H1 (cell line): ENCODE measurements around the gene GFY. TPM values are rescaled to one million over a fixed set of nuclear protein-coding genes. Genes with fewer than 3 reads are reported as not detected.
A peak's percentile ranks its signal among the peaks of the same experiment; 100 is the strongest.

Experiments used
- CTCF ChIA-PET: fragments of 300-600 bp; sonication (Branson Sonifier 250); formaldehyde crosslinking; loops from one replicate; lab custom pipeline; 2021; ENCODE audit not compliant: partially characterized antibody; lab: Charles Lee
- POLR2A ChIA-PET: fragments of 300-600 bp; sonication (Branson Sonifier 250); formaldehyde crosslinking; loops from one replicate; lab custom pipeline; 2021; ENCODE audit warnings: inconsistent platforms; ENCODE audit not compliant: partially characterized antibody; lab: Charles Lee
- DNase-seq, 2 experiments: peaks; one replicate each; pipeline versions ENCODE4 v3.0.0 to v3.0.0-alpha.2; 2010 to 2022; ENCODE audit warnings: low spot score in 2 of 2, low read depth in 1 of 2, mixed read lengths in 1 of 2
- FAIRE-seq: peaks from 2 replicates; lab custom pipeline; 2011; peaks lifted over from hg19 to GRCh38; lab: Jason Lieb, UNC
- H2AFZ ChIP-seq: 2 replicates; pipeline ENCODE4 v1.8.1; 2012; ENCODE audit warnings: low read length, inconsistent platforms
- H2AK5ac ChIP-seq: 2 replicates; pipeline ENCODE4 v1.6.1; 2013; ENCODE audit warnings: low read depth, low read length
- H2BK120ac ChIP-seq: replicated peaks from 2 replicates; pipeline ENCODE3; 2013; ENCODE audit warnings: low read depth, low read length, inconsistent platforms
- H2BK12ac ChIP-seq: 2 replicates; pipeline ENCODE4 v1.6.1; 2013; ENCODE audit warnings: low read depth, low read length
- H2BK15ac ChIP-seq: 2 replicates; pipeline ENCODE4 v1.6.1; 2013; ENCODE audit warnings: low read length
- H2BK20ac ChIP-seq: 2 replicates; pipeline ENCODE4 v1.6.1; 2013; ENCODE audit warnings: low read length
- H2BK5ac ChIP-seq: 2 replicates; pipeline ENCODE4 v1.6.1; 2013; ENCODE audit warnings: low read depth, low read length
- H3K14ac ChIP-seq: 2 replicates; pipeline ENCODE4 v1.6.1; 2013; ENCODE audit warnings: inconsistent platforms; ENCODE audit not compliant: insufficient read length
- H3K18ac ChIP-seq: 2 replicates; pipeline ENCODE4 v1.6.1; 2013; ENCODE audit warnings: low read length; ENCODE audit errors: extremely low read depth
- H3K23ac ChIP-seq: 2 replicates; pipeline ENCODE4 v1.6.1; 2013; ENCODE audit warnings: inconsistent platforms; ENCODE audit not compliant: insufficient read length
- H3K23me2 ChIP-seq: 2 replicates; pipeline ENCODE4 v1.6.1; 2013; ENCODE audit warnings: low read depth, low read length
- H3K27ac ChIP-seq: 2 replicates; pipeline ENCODE4 v1.6.1; 2011; ENCODE audit warnings: low read depth, low read length, inconsistent platforms
- H3K27me3 ChIP-seq, 4 experiments: replicated peaks in 1 of 4; 1 replicate in 1 of 4; 2 replicates in 3 of 4; pipeline versions ENCODE4 v1.6.1 to v1.8.1; 2011 to 2013; ENCODE audit warnings: low read length in 3 of 4, mild to moderate bottlenecking in 3 of 4, inconsistent platforms in 2 of 4, mixed read lengths in 2 of 4, moderate library complexity in 1 of 4; ENCODE audit not compliant: control insufficient read depth in 3 of 4, insufficient read depth in 3 of 4; ENCODE audit errors: extremely low read depth in 1 of 4
- H3K36me3 ChIP-seq, 4 experiments: 2 replicates each; pipeline versions ENCODE4 v1.6.1 to v1.8.1; 2011 to 2013; ENCODE audit warnings: mild to moderate bottlenecking in 4 of 4, low read length in 3 of 4, moderate library complexity in 2 of 4, control low read depth in 1 of 4, inconsistent platforms in 1 of 4; ENCODE audit not compliant: insufficient read depth in 4 of 4, control insufficient read depth in 2 of 4
- H3K4ac ChIP-seq: replicated peaks from 2 replicates; pipeline ENCODE3; 2013; ENCODE audit warnings: low read length, low read depth, mixed read lengths, inconsistent platforms; ENCODE audit not compliant: insufficient read length
- H3K4me1 ChIP-seq, 4 experiments: replicated peaks in 1 of 4; 1 replicate in 1 of 4; 2 replicates in 3 of 4; pipeline versions ENCODE4 v1.6.1 to v1.8.1; 2011 to 2013; ENCODE audit warnings: low read length in 3 of 4, inconsistent platforms in 2 of 4, mixed read lengths in 1 of 4; ENCODE audit not compliant: insufficient read depth in 4 of 4, control insufficient read depth in 3 of 4
- H3K4me2 ChIP-seq, 2 experiments: 2 replicates each; pipeline versions ENCODE4 v1.6.1 to v1.8.1; 2011 to 2013; ENCODE audit warnings: low read depth in 2 of 2, low read length in 2 of 2, control low read depth in 1 of 2, inconsistent platforms in 1 of 2, mild to moderate bottlenecking in 1 of 2; ENCODE audit not compliant: insufficient read depth in 1 of 2
- H3K4me3 ChIP-seq, 4 experiments: fragments of 200-600, 300-600 bp in 1 of 4; sonication (generic), shearing (Covaris generic), sonication (Bioruptor Twin) in 1 of 4; 2 replicates each; pipeline versions ENCODE4 v1.5.1 to v1.8.1; 2011 to 2016; ENCODE audit warnings: low read length in 4 of 4, low read depth in 3 of 4, control low read depth in 2 of 4, inconsistent platforms in 2 of 4, mild to moderate bottlenecking in 2 of 4, mixed read lengths in 1 of 4, moderate library complexity in 1 of 4; ENCODE audit not compliant: insufficient read depth in 2 of 4; ENCODE audit errors: extremely low read depth in 1 of 4
- H3K56ac ChIP-seq: replicated peaks from 2 replicates; pipeline ENCODE3; 2013; ENCODE audit warnings: low read depth, mild to moderate bottlenecking, mixed read lengths, low read length, inconsistent platforms; ENCODE audit not compliant: insufficient read length
- H3K79me1 ChIP-seq: 2 replicates; pipeline ENCODE4 v1.6.1; 2013; ENCODE audit warnings: low read depth, low read length, control low read depth
- H3K79me2 ChIP-seq, 2 experiments: 2 replicates each; pipeline versions ENCODE4 v1.6.1 to v1.8.1; 2012 to 2013; ENCODE audit warnings: low read length in 2 of 2, mild to moderate bottlenecking in 2 of 2, inconsistent platforms in 1 of 2; ENCODE audit not compliant: insufficient read depth in 2 of 2, control insufficient read depth in 1 of 2
- H3K9ac ChIP-seq, 4 experiments: replicated peaks in 1 of 4; 1 replicate in 1 of 4; 2 replicates in 3 of 4; pipeline versions ENCODE4 v1.6.1 to v1.8.1; 2011 to 2013; ENCODE audit warnings: low read depth in 3 of 4, low read length in 3 of 4, control low read depth in 2 of 4, mild to moderate bottlenecking in 2 of 4, moderate library complexity in 2 of 4, inconsistent platforms in 1 of 4; ENCODE audit errors: extremely low read depth in 1 of 4
- H3K9me3 ChIP-seq, 2 experiments: 2 replicates each; pipeline versions ENCODE4 v1.6.1 to v1.8.1; 2012 to 2013; ENCODE audit warnings: mild to moderate bottlenecking in 2 of 2, moderate library complexity in 2 of 2, control low read depth in 1 of 2, inconsistent platforms in 1 of 2, low read depth in 1 of 2, low read length in 1 of 2, mixed read lengths in 1 of 2; ENCODE audit not compliant: insufficient read depth in 2 of 2
- H4K20me1 ChIP-seq, 2 experiments: replicated peaks in 1 of 2; 2 replicates each; pipeline versions ENCODE3 to v1.8.1; 2011 to 2013; ENCODE audit warnings: inconsistent platforms in 2 of 2, low read length in 2 of 2, mild to moderate bottlenecking in 1 of 2; ENCODE audit not compliant: insufficient read depth in 2 of 2, control insufficient read depth in 1 of 2
- H4K5ac ChIP-seq: 2 replicates; pipeline ENCODE4 v1.6.1; 2013; ENCODE audit warnings: low read length, low read depth, mixed read lengths, inconsistent platforms; ENCODE audit not compliant: insufficient read length
- H4K8ac ChIP-seq: 2 replicates; pipeline ENCODE4 v1.8.0; 2013; ENCODE audit warnings: mild to moderate bottlenecking, moderate library complexity, low read length, inconsistent platforms; ENCODE audit not compliant: insufficient read depth; ENCODE audit errors: extremely low read depth
- H4K91ac ChIP-seq: replicated peaks from 2 replicates; pipeline ENCODE3; 2013; ENCODE audit warnings: low read length, mixed read lengths, inconsistent platforms; ENCODE audit not compliant: insufficient read length
- BRCA1 ChIP-seq: IDR thresholded peaks from 2 replicates; pipeline ENCODE4 v1.6.1; 2012; ENCODE audit warnings: low read depth, low read length, improper control_type of control experiment
- CEBPB ChIP-seq: IDR thresholded peaks from 2 replicates; pipeline ENCODE4 v1.6.1; 2012; ENCODE audit warnings: low read depth, low read length
- GTF2F1 ChIP-seq: IDR thresholded peaks from 2 replicates; pipeline ENCODE4 v1.6.1; 2012; ENCODE audit warnings: low read depth, low read length, improper control_type of control experiment, borderline replicate concordance
- KDM5A ChIP-seq: fragments of 200-600 bp; IDR thresholded peaks from 2 replicates; pipeline ENCODE4 v1.7.1; 2012; ENCODE audit warnings: mild to moderate bottlenecking, low read length, inconsistent platforms, mixed read lengths
- POU5F1 ChIP-seq: IDR thresholded peaks from 2 replicates; pipeline ENCODE4 v1.6.1; 2011; ENCODE audit warnings: low read depth, mild to moderate bottlenecking, low read length, moderate library complexity
- RXRA ChIP-seq: IDR thresholded peaks from 2 replicates; pipeline ENCODE4 v1.6.1; 2011; ENCODE audit warnings: low read depth, mild to moderate bottlenecking, low read length, moderate library complexity; ENCODE audit not compliant: insufficient read depth
- WGBS, 2 experiments: shearing (Covaris generic) in 1 of 2; methylation state at CpG; one replicate each; pipeline versions ENCODE4 v1.1.6 to v1.1.7; 2013 to 2015; ENCODE audit warnings: low lambda C conversion rate in 2 of 2, mixed read lengths in 2 of 2, inconsistent platforms in 1 of 2, low coverage in 1 of 2, missing lambda C conversion rate in 1 of 2; ENCODE audit not compliant: insufficient replicate concordance in 2 of 2, insufficient coverage in 1 of 2, insufficient read length in 1 of 2; ENCODE audit errors: extremely low coverage in 1 of 2, missing lambda C conversion rate in 1 of 2; 5-methylcytosine and 5-hydroxymethylcytosine counted together
- polyA plus RNA-seq, 7 experiments: library from polyadenylated mRNA; depleted of rRNA in 3 of 7; stranded (reverse) in 5 of 7; unstranded in 2 of 7; fragments of >200 nt in 5 of 7; fragments of 200-250 nt in 2 of 7; gene quantifications; 1 replicate in 5 of 7; 2 replicates in 1 of 7; 4 replicates in 1 of 7; pipeline versions ENCODE4 v1.2.1 to v1.2.3, GENCODE V29; 2011 to 2013; ENCODE audit warnings: missing spikeins in 2 of 7, mixed read lengths in 2 of 7
- total RNA-seq: library from RNA; stranded (reverse); fragmentation: NEBNext Ultra II Directional; extraction: Animal tissue kit (Norgen Biotek cat#: 25700); gene quantifications from 2 replicates; pipeline ENCODE4 v1.2.1, GENCODE V29; 2021
- TF ChIP-seq, protein P1 (sequence below): IDR thresholded peaks from 2 replicates; pipeline ENCODE4 v1.6.1; 2012; ENCODE audit warnings: inconsistent platforms

GFY gene
- total and polyA plus RNA-seq, 2 of the 8 experiments (the other 6 are each of a cell fraction or from before 2014, with no cell fraction given): 0.68 to 0.93 TPM

DNA sequence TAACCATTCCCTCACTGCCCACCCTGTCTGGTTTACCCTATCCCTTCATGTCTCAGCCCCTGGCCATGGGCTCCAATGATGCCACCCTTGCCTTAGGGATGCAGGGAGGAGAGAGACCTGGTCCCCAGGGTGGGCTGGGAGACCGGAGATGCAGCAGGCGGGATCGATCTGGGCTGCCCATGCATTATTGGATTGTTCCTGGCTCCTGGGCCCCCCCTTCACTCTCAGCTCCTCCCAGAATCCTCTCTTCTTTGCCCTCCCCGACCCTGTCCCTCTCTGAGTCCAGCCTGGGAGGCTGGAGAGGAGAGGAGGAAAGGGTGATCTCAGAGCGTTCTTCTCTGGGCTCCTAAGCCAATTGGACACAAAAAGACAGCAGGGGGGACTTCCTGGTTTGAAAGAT lies 31.3 kb upstream of the GFY start:
- peaks cover 0 to 14% (median 4%) of the 10 kb centered on the region in 4 experiments; a peak in 3 of 7 replicates for H3K4me1 ChIP-seq
- no peaks in the 10 kb centered on the region for H3K27me3 ChIP-seq
- no peak overlapping the region for H3K9ac ChIP-seq
- H2BK120ac ChIP-seq: no peak overlapping the region
- no peak overlapping the region for H4K5ac ChIP-seq
- H3K18ac ChIP-seq: no peak overlapping the region; the same call in 1 of the 2 replicates
- H3K56ac ChIP-seq: no peak overlapping the region
- H3K4ac ChIP-seq: no peak overlapping the region
- peak overlapping the region; percentile 97 for H2BK15ac ChIP-seq
- H3K4me2 ChIP-seq: no peak overlapping the region
- H3K9me3 ChIP-seq: no peaks in the 10 kb centered on the region
- no peak overlapping the region for H2BK5ac ChIP-seq
- no peak for FAIRE-seq
- H4K91ac ChIP-seq: no peak overlapping the region
- no peak overlapping the region for H2AFZ ChIP-seq
- H2AK5ac ChIP-seq: no peak overlapping the region; the same call in 1 of the 2 replicates
- no peaks in the 10 kb centered on the region for H3K79me1 ChIP-seq
- H4K20me1 ChIP-seq: no peaks in the 10 kb centered on the region
- H3K23me2 ChIP-seq: no peaks in the 10 kb centered on the region; the same call in 1 of the 2 replicates
- no peak for DNase-seq
- 64% methylated on average over 4 of the region's 5 CpGs; no CpG with 5 or more reads in 1 of the 2 experiments for WGBS, 2 experiments
- H3K4me3 ChIP-seq: no peak overlapping the region
- no peaks in the 10 kb centered on the region for H3K36me3 ChIP-seq
- ChIA-PET POLR2A (interaction anchor here (0.8 to 3.2 kb wide), 5 partner anchors 23 to 56 kb away, joined by 3 to 12 read pairs (median 4); partner anchors contain the start of gene GFY), CTCF (interaction anchor here (0.7 to 10.4 kb wide), 11 partner anchors 10 to 83 kb away, joined by 3 to 291 read pairs (median 7); partner anchors contain the start of genes GFY and PTH2)
- no peak overlapping the region for H3K27ac ChIP-seq
- 0 out of 2 replicates have a peak overlapping the region, but pooled peaks have one; percentile 61 for H2BK20ac ChIP-seq
- no peak overlapping the region for H3K14ac ChIP-seq
- no peaks in the 10 kb centered on the region for H3K79me2 ChIP-seq
- no peak for TF ChIP-seq POU5F1
- TF ChIP-seq, protein P1, sequence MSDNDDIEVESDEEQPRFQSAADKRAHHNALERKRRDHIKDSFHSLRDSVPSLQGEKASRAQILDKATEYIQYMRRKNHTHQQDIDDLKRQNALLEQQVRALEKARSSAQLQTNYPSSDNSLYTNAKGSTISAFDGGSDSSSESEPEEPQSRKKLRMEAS: no peak
- TF ChIP-seq KDM5A: no peak
- no peak for TF ChIP-seq CEBPB
- no peak for TF ChIP-seq GTF2F1
- no peak for TF ChIP-seq RXRA
- TF ChIP-seq BRCA1: no peak
- H2BK12ac ChIP-seq: peak overlapping the region; percentile 71; the same call in 1 of the 2 replicates
- H4K8ac ChIP-seq: no peak overlapping the region; the same call in none of the 2 replicates
- no peak overlapping the region for H3K23ac ChIP-seq
